ENCODE results near the gene MECP2. TPM values are rescaled to one million over a fixed set of nuclear protein-coding genes. Genes with fewer than 3 reads are reported as not detected.
"Not testable (repeated sequence)": the region's sequence is repeated elsewhere in the genome, so short reads cannot be mapped to it uniquely, and the experiment has no call there.

The MECP2 gene
- 30.6 and 36.4 TPM in 2 replicates for total RNA-seq (2022)
- Bru-seq, nascent RNA: percentile 70 among the genes with signal in this experiment
- percentile 76 among the genes with signal in this experiment for BruChase-seq, experiment 1, labeled RNA remaining after a 2-hour chase
- percentile 74 among the genes with signal in this experiment for BruChase-seq, experiment 2, labeled RNA remaining after a 6-hour chase
- long read RNA-seq, full-length matches to known transcripts: 25 of 44 reads
- long read RNA-seq, partial matches to known transcripts: 1 of 44 reads
- long read RNA-seq, other reads (novel, unspliced or antisense): 18 of 44 reads

GRCh38 chrX:154097589-154098541, at the start of gene MECP2:
TSS of gene MECP2 (minus strand) at chrX:154097717.
- H3K9me3 ChIP-seq: no peaks in the 10 kb centered on the region
- H3K4me3 ChIP-seq (ENCODE audit: low read depth, low read length): peak within 1 kb of the TSS; percentile 70
- Mint-ChIP-seq H3K27me3 (ENCODE audit: insufficient read depth, unreplicated experiment) (peaks cover 6% of the 10 kb centered on the region), H3K27ac (ENCODE audit: unreplicated experiment) (peak within 1 kb of the TSS; percentile 50), H3K4me3 (ENCODE audit: unreplicated experiment) (peak within 1 kb of the TSS; percentile 73), H3K4me1 (ENCODE audit: low read depth, unreplicated experiment) (no peaks in the 10 kb centered on the region), H3K36me3 (ENCODE audit: insufficient read depth, unreplicated experiment) (no peaks in the 10 kb centered on the region), H3K9me3 (ENCODE audit: unreplicated experiment) (no peaks in the 10 kb centered on the region)
- H3K4me1 ChIP-seq: peaks cover 7% of the 10 kb centered on the region; the same call in 1 of the 2 replicates
- no peaks in the 10 kb centered on the region for H3K27me3 ChIP-seq (replicated peaks; ENCODE audit: control insufficient read depth, insufficient read depth, low read length)
- ChIA-PET POLR2A (no interaction called here), CTCF (no interaction called here)
- H3K36me3 ChIP-seq (ENCODE audit: control insufficient read depth, insufficient read depth, low read length): no peaks in the 10 kb centered on the region
- no peak for TF ChIP-seq CTCF (IDR thresholded peaks at IDR 0.05; ENCODE audit: insufficient read depth in 1 of 2, low read depth in 1 of 2, low read length in 1 of 2, severe bottlenecking in 1 of 2, unreplicated experiment in 1 of 2)
- DNase-seq: peak; percentile 92 to 93
- no TSS peak for BruUV-seq (replicated peaks)
- intact Hi-C loops (cut with micrococcal nuclease; ENCODE audit: unreplicated experiment): no loop called here

- H3K4me3 ChIP-seq (ENCODE audit: low read depth, low read length); H3K36me3 ChIP-seq (ENCODE audit: control insufficient read depth, insufficient read depth, low read length); H3K9me3 Mint-ChIP-seq (ENCODE audit: unreplicated experiment); POLR2A ChIA-PET; H3K27me3 Mint-ChIP-seq (ENCODE audit: insufficient read depth, unreplicated experiment); BruUV-seq (replicated peaks); H3K4me1 ChIP-seq; H3K27ac Mint-ChIP-seq (ENCODE audit: unreplicated experiment); H3K4me3 Mint-ChIP-seq (ENCODE audit: unreplicated experiment); DNase-seq; CTCF ChIA-PET; H3K36me3 Mint-ChIP-seq (ENCODE audit: insufficient read depth, unreplicated experiment); intact Hi-C loops (cut with micrococcal nuclease; ENCODE audit: unreplicated experiment); H3K27me3 ChIP-seq (replicated peaks; ENCODE audit: control insufficient read depth, insufficient read depth, low read length); H3K4me1 Mint-ChIP-seq (ENCODE audit: low read depth, unreplicated experiment); H3K9me3 ChIP-seq: not testable (repeated sequence)
These were observed 46.5 kb upstream of the MECP2 start, which contains the start of gene OPN1LW for GRCh38 chrX:154144010-154144409. TSS of gene OPN1LW (plus strand) at chrX:154144243. CDS start at chrX:154144284, 41 bp downstream.

GRCh38 chrX:154142950-154143745, 45.6 kb upstream of the MECP2 start:
- Mint-ChIP-seq H3K27me3 (ENCODE audit: insufficient read depth, unreplicated experiment) (no peaks in the 10 kb centered on the region), H3K36me3 (ENCODE audit: insufficient read depth, unreplicated experiment) (no peaks in the 10 kb centered on the region), H3K27ac (ENCODE audit: unreplicated experiment) (no peak overlapping the region), H3K4me3 (ENCODE audit: unreplicated experiment) (no peak overlapping the region), H3K4me1 (ENCODE audit: low read depth, unreplicated experiment) (no peaks in the 10 kb centered on the region), H3K9me3 (ENCODE audit: unreplicated experiment) (no peaks in the 10 kb centered on the region)
- DNase-seq: no peak
- no peaks in the 10 kb centered on the region for H3K4me1 ChIP-seq
- ChIA-PET POLR2A (no interaction called here), CTCF (interaction anchor here (0.6 kb wide), 1 partner anchor 188 kb away, joined by 4 read pairs; no protein-coding TSS in a partner anchor)
- H3K9me3 ChIP-seq: no peaks in the 10 kb centered on the region
- no TSS peak for BruUV-seq (replicated peaks)
- TF ChIP-seq CTCF (IDR thresholded peaks at IDR 0.05; ENCODE audit: insufficient read depth in 1 of 2, low read depth in 1 of 2, low read length in 1 of 2, severe bottlenecking in 1 of 2, unreplicated experiment in 1 of 2): no peak
- intact Hi-C loops (cut with micrococcal nuclease; ENCODE audit: unreplicated experiment): no loop called here
- H3K36me3 ChIP-seq (ENCODE audit: control insufficient read depth, insufficient read depth, low read length): no peaks in the 10 kb centered on the region
- no peaks in the 10 kb centered on the region for H3K27me3 ChIP-seq (replicated peaks; ENCODE audit: control insufficient read depth, insufficient read depth, low read length)
- no peak overlapping the region for H3K4me3 ChIP-seq (ENCODE audit: low read depth, low read length)

Data from Caco-2 (cell line).